Measurements from ENCODE around the gene USP35.
"Not testable (repeated sequence)": the region's sequence is repeated elsewhere in the genome, so short reads cannot be mapped to it uniquely, and the experiment has no call there.

Gene USP35

DNA sequence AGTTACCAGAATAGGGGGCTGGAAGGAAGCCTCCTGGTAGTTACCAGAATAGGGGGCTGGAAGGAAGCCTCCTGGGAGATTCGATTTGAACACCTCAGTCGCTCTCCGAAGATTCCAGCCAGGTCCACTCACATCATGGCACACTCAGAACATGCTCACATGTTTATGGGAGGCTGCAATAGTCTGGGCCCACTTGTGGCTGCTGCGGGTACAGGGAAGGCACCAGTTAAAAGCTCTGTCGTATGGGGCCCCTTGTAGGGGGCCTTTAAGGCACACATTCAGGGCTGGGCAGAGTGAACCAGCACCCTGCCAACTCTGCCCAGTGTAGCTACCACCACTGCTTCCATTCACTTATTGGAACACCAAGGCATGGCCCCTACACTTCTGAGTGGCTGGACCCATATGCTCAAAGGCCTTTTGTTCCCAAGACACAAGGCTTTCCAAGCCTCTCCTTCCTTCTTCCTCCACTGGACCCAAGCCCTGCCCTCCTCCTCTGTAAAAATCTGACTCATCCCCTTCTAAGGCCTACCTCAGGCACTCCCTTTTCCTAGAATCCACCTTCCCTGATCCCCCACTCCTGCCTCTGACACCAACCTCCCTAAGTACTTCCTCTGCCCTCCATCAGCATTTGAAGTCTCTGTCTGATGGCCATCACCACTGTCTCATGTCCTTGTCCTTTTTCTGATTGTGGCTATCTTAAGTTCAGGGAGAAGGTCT is 28.0 kb downstream of the USP35 start:
- no peak for DNase-seq

DNA sequence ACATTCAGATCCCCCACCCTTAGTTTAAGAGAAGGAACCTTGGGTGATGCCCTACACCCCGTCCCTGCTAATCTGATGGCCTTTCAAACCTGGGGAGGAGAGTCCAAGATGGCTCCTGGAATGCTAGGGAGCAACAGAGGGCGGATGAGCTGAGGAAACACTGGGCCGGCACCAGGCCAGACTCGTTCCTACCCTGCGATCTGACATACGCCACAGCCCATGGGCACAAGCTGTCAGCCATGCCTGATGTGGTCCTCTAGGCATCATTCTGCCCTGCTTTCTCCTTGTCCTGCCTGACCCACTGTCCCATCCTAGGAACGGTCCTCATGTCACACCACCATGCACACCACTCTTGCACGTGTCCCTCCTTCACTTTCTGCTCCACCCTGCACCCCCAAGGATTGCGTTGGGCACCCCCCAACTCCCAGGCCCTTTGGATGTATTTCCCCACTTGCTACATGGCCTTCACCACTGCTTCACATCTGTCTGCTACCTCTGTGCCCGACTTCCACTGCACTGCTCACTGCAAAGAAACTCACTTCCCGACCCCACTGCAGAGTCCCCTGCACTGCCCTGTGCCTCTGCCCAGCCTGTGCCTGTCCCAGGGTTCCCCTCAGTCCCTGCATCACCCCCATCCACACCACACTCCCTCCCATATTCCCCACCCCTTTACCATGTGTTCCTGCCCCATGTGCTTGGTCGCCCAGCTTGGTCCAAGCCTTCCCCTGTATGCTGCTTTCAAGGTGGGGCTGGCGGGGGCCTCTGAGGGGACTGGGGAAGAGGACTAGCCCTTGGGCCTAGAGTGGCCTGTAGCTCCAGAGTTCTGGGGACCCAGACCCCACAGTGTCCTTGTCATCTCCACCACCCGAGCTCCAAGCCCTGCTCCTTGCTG is 29.2 kb downstream of the USP35 start:
- no peak for DNase-seq

DNA sequence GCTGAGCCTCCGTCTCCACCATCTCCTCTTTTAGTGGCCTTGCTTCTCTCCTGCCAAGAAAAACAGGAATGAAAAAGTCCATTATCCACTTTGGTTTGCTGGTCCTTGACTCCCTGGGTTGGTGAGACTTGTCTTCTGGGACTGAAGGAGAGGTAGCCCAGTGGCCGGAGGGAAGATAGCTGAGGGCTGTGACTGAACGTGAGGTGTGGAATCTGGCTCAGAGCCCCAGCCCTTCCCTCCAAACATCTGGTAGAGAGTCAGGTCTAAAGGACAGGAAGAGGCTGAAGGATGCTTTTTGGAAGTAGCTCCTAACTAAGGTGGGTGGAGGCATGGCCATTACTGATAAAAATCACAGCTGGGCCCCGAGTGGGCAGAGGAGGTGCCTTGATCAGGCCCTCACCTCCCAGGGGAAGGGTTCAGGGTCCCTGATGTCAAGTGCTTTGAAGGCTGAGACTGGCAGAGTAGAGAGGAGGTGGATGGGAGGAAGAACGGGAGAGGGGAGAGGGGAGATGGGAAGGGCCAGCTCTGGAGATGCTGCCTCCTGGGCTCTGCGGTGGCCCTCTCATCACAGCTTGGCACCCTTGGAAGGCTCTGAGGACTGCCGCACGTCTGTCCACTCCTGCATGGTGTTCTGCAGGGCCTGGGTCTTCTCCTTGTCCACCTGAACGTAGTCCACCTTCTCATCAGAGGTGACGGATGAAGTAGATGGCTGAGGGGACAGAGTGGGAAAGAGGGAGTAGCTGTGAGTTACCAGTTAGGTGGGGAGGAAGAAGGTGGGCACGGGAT is 30.2 kb downstream of the USP35 start:
- DNase-seq, result no peak

DNA sequence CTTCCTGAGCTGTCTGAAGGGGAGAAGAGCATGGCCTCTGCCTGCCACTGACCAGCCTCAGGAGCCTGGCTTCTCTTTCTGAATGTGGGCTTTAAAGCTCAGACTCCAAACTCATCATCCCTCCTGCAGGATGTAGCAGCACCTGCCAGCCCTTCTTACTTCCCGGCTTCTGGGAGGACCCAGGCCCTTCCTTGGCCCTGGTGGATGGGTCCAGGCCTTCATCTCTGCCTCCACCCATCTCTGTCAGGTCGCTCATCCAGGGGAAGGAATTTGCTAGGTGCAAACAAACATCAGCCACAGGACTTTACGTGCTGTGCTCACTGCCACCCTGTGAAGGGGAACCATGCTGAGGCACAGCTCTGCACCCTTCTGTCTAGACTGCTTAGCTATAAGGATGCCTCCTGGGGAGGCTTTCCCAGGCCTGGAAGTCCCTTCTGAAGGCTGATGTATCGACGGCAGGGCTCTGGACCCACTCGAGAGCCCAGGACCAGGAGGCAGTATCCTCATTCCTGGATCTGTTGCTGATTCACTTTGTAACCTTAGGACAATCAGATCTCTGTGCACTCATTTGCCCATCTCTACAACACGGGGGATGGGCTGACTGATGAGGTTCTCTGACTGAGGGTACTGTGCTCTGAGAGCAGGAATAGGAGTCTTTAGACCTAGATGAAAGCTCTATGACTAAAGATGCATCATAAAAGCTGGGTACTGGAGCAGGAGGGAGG is 30.9 kb downstream of the USP35 start:
- no peak for DNase-seq

DNA sequence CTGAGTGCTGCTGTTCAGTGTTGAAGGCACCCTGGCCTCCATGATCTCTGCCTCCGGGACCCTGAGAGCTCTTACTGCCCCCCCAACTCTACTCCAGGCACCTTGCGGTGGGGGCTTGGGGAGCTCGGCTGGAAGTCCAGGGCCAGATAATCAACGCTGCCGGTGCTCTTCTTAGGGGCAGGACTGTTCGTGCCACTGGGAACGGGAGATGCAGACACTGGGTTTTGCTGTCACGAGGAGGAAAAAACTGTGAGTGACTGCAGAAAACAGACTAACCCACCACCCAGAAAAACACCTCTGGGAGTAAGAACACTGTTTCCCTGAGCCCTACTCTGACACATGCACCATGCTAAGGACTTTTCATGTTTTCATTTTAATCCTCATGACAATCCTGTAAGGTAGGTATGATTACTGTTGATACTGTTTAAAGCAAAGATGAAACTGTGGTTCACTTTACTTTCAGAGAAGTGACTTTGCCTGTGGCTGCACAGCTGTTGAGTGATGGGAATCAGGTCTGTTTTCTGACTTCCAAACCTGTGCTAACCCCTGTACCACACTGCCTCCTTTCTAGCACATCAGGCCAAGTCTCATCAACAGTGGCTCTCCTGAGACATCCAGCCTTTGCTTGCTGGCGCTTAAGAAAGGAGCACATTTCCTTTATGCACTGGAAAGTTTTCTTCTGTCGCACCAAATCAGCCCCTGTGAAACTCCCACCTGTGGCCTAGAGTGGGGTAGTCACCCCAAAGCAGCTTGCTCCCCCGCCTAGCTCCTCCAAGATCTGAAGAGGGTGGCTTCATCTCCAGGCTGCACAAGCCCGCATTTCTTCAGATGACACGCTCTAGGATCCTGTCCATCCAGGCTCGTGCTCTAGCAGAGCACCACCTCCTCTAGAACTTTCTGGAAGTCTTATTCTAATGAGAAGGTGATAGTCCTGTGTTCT is 31.8 kb downstream of the USP35 start:
- DNase-seq, result no peak

DNA sequence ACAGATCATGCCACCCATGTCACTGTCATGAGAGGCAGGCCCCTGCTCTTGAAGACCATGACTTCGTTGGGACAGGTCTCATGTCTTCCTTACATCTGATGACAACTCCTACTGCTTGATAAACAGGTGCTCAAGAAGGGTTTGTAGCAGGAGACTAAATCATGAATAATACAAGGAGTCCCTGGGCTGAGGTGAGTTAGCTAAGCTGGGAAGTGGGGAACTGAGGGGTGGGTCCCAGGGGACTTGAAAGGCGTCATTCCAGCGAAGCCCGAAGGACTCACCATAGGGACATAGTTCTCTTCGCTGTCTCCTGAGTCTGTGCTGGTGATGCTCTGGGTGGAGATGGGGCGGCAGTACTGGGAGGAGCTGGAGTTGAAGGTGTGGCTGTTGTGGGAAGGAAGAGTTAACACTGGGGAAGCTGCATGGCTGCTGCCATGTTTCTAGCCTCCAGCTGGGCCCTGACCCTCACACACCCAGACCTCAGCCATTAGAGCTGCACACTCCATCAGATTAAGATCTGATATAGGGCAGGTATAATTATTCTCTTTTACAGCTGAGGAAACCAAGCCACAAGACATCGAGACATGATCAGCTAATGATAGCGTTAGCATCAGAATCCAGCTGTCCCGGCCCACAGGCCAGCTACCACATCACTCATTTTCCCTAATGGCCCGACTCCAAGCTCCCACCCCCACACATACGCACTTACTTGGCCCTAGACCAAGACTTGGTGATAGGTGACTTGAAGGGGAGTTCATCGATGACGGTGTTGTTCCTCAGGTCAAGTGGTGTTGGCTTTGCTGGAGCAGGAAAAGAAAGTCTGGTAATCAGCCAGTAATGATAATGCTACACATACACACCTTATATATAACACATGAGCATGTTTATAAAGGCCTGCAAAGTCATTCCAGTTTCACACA is 32.9 kb downstream of the USP35 start:
- DNase-seq, result no peak

DNA sequence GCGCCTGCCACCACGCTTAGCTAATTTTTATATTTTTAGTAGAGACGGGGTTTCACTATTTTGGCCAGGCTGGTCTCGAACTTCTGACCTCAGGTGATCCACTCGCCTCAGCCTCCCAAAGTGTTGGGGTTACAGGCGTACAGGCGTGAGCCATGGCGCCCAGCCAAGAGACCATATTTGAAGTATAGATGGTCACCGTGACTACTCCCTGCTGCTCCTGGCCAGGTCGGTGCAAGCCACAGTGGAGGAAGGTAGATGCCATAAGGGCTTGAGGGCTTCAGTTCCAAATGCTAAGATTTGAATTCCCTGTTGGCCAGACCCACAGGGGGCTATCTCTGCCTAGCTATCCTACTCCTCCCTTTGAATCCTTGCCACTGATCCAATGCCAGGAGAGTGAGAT is 34.0 kb downstream of the USP35 start:
- not testable (repeated sequence) for DNase-seq

DNA sequence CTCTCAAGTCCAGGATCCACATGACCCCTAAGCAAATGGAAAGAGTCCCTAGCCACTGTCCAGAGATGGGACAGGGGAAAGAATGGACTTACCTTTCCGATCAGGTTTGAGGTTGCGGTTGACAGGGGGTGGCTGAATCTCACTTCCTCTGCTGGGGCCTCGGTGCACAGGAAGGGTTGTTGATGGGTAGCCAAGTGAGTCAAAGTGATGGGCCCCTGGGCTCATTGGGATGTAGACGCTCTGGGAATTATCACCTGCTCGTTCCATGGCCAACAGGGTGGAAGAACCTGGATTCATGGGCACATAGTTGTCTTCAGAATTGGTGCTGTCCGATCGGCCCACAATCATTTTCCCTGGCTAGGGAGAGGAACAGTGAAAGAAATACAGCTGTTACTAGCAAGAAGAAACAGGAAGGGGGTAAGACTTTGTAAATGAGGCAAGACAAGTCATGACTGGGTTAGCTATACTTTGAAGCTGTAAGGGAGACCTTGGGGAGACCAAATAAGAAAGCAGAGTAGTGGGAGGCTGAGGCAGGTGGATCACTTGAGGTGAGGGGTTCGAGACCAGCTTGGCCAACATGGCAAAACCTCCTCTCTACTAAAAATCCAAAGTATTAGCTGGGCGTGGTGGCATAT is 34.7 kb downstream of the USP35 start:
- no peak for DNase-seq

DNA sequence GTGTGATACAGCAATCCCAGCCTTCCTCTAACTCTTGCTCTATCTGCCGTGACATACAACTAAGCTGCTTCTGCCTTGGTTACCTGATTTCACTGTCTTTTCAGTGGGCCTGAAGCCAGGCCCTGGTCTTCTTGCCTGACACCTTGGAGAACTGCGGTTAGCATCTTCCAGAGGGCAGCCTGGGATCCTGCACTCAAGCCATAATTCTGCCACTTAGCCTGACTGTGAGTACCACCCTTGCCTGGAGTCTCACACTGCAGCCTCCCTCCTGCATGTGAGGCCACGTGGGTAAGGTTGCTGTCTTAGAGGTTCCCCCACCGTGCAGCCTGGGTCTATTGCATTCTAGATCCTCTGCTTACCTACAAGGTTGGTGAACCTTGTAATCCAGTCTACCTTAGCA is 35.8 kb downstream of the USP35 start:
- DNase-seq, result no peak

DNA sequence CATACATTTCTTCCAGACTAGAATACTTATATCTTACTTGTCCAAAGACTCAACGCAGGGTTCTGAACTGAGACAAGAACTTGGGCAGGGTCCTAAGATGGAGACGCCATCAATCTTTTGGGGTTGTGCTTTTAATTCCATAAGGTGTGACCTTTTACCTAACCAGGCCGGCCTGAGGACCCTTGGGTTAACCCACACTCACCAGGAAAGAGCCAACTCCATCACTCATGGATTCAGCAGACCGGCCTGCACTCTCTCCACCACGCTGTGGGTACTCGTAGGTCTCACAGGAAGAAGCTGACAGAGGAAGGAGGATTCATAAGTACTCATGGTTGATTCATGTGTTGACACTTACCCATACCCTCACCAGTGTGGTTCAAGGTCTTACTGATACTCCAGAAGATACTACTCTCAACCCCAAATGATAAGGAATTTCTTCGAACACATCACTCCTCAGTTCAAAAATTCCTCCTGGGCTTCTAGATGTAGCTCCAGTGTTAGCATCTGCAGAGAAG is 36.2 kb downstream of the USP35 start:
- no peak for DNase-seq

DNA sequence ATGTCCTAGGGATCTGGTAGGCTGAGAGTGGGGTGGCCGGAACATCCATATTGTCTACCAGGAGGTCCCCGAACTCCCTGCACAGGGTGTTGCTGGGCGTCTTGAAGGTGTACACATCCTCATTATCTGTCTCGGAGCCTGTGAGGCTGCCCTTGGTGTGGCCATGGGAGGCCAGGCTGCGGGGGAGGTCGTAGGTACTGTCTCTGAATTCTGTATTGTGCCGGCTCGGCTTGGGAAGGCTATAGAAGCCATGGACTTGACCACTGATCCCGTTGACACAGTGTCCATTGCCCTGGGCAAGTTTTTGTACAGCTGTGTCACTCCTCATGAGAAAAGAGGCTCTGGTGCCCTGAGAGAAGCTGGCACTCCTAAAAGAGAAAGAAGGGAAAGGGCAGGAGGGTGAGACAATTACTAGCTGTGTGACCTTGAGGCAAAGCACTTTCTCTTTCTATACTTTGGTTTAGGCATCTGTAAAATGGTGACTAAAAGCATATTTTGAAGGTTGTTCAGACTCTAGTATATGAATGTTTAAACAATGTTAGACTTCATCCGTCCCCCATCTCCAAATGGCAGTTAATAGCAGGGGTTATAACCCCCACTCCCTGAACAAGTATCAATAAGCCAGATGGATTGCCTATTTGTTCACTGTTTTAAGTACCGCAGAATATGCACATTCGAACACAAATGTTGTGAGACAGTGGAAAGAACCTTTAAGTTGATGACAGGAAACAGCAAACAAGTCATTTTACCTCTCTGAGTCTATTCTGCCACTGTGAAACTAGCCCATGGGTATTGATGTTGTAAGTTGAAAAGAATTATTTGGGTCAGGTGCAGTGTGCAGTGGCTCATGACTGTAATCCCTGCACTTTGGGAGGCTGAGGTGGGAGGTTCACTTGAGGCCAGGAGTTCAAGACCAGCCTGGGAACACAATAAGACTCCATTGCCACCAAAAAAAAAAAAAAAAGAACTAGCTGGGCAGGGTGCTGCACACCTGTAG is 38.3 kb downstream of the USP35 start:
- no peak for DNase-seq

DNA sequence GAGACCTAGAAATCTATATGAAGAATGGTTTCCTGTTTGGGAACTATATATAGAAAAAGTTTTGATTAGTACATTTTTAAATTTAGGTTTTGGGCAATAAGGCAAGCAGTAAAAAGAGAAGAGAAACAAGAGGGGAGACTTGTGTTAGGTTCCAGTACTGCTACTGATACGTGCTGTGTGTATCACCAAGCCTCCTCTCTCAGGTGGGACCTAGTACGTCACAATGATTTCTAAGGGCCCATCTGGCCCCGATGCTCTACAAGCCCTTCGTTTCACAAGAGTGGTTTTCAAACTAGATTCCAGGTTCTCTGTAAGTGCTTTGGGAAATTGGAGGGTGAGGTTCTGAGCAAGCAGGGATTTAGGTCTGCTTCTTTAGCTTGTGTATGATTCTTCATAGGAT is 39.2 kb downstream of the USP35 start:
- no peak for DNase-seq

DNA sequence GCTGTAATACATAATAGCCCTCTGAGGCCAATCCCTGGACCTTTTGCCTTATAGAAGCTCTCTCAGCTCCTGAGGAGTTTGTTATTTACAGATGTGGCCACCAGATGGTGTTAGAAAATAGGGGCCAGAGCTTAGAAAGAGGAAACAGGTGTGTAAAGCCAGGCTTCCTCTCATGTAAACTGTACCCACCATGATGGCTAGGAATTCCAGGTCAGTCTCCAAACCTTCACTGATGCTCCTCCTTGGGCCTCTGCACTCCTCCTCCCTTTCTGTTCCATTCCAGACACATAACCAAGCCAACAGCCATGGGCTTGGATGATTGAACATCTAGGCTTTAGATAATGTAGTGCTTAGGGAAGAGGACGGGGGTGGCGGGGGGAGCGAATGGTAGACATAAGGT is 39.7 kb downstream of the USP35 start:
- DNase-seq, result no peak

DNA sequence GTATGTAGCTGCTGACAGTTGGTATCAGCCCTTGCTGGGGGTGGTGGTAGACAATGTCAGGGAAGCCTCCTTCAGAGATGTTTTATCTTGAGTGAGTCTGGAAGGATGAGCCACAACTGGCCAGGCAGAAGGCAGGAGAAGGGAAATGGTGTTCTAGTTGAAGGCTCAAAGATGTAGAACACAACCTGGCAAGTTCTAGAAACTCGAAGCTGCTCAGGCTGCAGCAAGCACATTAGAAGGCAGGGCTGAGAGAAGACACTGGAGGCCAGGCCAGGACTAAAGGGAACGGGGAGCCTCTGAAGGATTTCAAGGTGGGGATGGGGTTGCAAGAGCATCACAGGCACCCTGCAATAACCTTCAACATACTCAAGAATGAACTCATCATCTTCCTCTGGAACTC is 40.4 kb downstream of the USP35 start:
- DNase-seq, result no peak

DNA sequence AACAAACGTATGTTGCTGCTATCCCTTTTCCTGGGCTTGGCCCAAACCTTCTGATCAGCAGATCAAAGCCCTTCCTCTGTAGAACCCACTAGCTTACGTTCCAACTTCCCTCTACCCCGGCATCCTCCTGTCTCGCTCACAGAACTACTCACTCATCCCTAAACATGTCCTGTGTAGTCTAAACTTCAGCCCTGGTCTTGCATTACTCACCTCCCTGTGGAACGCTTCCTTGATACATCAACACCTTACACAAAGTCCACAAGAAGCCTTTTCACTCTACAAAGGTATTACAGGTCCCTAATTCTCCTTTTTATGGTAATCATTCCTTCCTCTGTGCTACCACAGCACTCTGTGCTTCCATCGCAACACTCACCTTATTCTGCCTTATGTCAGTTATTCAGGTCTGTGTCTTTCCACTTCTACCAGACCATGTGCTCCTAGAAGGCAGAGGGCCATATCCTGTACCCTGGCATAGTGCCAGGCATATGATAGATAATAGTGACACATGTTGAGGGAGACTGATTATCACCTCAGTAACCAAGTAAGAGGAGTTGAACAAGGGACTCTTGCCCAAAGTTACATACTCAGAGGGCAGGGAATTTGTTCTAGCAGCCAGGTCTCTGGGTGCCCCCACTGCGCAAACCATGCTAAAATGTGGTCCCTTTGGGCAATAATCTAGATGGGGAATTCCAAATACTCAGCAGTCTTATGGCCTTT is 41.6 kb downstream of the USP35 start:
- DNase-seq, result no peak

DNA sequence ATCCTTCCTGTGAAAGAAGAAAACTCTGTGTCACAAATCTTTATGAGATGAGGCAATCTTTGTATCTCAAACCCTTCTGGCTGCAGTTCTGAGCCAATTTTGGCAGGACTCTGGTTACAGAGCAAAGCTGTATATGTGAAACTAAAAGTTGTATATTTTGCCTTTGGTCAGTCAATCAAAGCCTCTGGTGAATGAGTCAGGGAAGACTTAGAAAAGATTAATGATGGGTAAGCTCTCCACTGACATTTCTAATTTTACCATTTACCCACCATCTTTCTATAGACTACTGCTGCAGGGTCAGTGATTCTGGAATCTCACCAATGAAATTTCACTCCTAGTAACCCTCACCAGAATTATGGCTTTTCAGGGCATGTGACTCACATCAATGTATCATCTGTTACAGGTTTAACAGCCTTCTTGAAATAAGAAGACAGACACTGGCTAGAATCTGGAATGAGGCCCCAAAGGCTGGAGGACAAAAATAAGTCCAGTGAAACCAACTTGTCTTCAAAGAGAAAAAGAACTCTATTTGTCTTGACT is 43.3 kb downstream of the USP35 start:
- DNase-seq, result no peak

DNA sequence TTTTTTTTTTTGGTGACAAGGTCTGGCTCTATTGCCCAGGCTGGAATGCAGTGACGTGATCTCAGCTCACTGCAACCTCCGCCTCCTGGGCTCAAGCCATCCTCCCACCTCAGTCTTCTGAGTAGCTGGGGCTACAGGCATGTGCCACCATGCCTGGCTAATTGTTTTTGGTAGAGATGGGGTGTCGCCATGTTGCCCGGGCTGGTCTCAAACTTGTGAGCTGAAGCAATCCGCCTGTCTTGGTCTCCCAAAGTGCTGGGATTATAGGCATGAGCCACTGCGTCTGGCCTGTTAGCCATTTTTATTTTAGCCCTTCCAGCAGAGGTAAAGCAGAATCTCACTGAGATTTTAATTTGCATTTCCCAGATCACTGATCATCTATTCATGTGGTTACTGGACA is 44.3 kb downstream of the USP35 start:
- DNase-seq, result not testable (repeated sequence)

DNA sequence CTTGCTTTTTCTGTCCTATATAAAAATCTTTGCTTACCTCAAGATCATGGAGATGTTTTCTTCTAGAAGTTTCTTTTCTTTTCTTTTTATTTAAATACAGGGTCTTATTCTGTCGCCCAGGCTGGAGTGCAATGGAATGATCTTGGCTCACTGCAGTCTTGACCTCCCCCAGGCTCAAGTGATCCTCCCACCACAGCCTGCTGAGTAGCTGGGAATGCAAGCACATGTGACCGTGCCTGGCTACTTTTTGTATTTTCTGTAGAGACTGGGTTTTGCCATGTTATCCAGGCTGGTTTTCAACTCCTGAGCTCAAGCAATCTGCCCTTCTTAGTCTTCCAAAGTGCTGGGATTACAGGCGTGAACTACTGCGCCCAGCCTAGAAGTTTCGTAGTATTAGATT is 45.3 kb downstream of the USP35 start:
- DNase-seq, result no peak
